Activated CD4-positive, CD25-positive, alpha-beta regulatory T cell treated with anti-CD3 and anti-CD28 coated beads, Interleukin-2, amount 50 U/mL, for 72 hours (primary cell): ENCODE data around the gene RNF31.
"Not testable (repeated sequence)": the region's sequence is repeated elsewhere in the genome, so short reads cannot be mapped to it uniquely, and the experiment has no call there.

Source experiments
- DNase-seq: peaks from one replicate; pipeline ENCODE4 v3.0.0; 2021

RNF31 gene

GRCh38 chr14:24184104-24184970, 37.0 kb downstream of the RNF31 start:
- DNase-seq = no peak

DNA sequence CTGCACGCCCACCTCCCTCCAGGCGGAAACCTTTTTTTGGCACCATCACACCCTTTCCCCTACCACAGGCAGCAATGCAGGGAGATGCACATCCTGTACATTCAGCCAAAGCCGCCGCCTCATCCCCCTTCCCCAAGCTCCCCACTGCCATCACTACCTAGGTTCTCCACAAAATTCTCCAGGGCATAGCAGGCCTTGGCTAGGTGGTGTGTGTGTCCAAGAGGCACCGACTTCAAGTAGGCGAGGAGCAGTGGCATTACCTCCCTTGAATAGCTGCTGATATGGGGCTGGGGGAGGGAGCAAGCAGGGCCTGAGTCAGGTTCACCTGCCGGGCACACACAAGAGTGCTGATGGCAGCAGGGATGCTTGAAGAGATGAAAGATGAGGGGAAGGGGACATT, 37.7 kb downstream of the RNF31 start:
- no peak for DNase-seq

- no peak for DNase-seq
Measured at GRCh38 chr14:24185741-24186140, 38.4 kb downstream of the RNF31 start.

DNA sequence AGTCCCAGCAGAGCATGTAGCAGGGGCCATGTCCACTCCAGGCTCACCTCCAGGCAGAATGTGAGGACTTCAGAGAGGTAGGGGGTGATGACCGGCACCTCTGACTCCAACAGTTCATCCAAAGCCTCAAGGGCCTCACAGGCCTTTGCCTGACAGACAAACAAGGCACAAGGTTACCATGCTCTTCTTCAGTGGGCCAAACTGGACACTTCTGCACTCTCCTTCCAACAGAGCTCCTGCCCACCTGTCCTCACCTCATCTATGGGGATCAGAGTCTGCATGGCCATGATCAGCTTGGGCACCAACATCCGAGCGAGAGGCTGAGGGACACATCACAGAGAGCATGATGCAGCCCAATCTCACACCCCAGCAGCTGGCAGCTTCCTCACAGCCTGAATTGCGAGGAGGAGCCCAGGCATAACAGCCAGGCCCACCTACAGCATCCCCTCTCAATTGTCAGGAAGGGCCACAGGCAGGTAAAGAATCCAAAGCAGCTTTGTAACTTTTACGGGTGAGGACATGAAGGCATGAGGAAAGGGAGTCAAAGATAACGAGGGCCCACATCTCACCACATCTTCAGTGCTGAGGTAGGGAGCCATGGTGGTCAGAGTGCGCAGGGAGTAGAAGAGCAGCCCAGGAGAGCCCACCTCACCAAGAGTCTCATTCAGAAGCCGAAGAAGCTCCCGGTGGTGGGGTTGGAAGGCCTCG, 39.7 kb downstream of the RNF31 start:
- DNase-seq = no peak

DNA sequence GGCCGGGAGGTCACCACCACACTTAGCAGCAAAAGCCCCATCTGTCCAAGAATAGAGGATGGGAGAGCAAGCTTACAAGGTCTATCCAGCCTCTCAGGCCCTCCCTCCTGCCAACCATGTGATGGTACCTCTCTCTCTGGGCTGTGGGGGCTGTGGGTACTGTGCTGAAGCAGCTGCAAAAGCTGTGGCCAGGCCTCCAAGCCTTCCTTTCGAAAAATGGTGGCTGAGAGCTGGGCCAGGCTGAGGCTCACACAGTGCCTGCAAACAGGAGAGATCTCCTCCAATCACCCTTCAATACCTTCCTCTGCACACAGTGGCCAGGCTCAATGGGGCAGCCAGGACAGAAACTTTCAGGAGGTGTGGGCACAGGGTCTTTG, 40.2 kb downstream of the RNF31 start:
- no peak for DNase-seq

DNA sequence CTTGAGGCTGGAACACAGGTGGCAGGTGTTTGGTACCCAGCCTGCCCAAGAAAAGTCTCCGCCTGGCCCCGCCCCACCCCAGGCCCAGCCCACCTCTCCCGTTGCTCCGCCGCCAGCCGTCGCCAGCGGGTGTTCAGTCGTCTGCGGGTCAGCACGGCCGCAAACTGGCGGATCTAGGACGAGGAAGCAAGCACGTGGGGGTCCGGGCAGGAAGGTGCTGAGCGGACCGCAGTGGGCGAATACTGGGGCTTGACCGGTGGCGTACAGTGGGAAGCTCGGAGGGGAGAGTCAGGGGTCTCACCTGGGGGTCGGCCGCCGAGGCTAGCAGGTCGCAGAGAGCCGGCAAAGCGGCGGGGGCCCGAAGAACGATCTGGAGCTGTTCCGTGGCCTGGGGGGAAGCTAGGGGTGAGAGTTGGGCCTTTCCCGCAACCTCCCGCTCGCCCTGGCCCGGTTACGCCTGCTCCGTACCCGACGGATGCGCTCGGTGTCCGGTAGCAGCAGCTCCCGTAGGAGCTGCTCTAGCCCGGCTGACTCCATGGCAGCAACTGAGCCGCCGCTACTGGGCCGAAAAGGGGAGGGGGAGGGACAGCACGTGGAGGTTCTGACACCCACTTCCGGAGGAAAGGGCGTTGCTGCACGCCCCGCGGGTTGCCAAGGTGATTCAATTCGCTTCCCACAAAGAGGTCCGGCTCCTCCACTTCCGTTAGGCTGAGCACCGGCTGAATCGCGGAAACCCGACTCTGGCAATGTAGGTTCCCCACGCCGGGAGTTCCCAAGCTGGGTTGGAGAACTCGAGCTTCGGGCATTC, 41.2 kb downstream of the RNF31 start, which contains the start of gene IPO4:
IPO4 (minus strand) TSS at position 566 of the 808 bp plus-strand sequence; CDS start at position 537, 29 bp downstream.
- peak; percentile 87 for DNase-seq

- no peak for DNase-seq
Measured at GRCh38 chr14:24189059-24189375, 41.7 kb downstream of the RNF31 start.

- no peak for DNase-seq
Measured at GRCh38 chr14:24189460-24189859, 42.2 kb downstream of the RNF31 start.

GRCh38 chr14:24190416-24190815, 43.1 kb downstream of the RNF31 start:
- DNase-seq = no peak

GRCh38 chr14:24192933-24193332, 45.6 kb downstream of the RNF31 start:
- DNase-seq = no peak

DNA sequence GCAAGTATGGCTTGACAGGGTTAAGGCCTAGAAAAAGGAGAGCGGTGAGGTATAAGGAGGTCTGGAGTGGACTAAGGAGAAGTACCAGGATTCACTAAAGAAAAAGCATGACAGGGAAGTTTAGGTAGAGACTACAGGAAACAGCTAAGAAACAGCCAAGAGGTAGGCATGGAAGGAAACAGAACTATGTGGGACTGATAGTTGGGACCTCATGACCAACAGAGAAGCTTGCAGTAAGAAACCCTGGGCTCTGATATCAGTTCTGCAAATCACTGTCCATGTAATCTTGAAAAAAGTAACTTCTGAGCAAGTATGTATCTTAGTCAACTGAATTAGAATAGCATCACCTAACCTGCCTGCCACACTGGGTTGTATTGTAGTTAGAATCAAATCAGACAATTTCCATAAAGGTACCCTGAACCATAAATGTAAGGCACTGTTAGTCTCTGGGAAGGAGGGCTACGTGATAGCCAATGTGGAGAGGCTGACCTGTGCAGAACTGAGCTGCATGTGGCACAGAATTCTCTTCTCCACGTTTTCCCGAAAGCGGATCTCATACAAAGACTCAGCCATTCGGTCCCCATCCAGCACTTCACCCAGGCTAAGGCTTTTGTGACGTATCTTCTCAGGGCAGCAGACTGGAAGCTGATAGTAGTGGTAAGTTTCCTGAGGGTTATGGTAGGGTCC, 47.0 kb downstream of the RNF31 start:
- DNase-seq = no peak

GRCh38 chr14:24194873-24195185, 47.5 kb downstream of the RNF31 start:
- no peak for DNase-seq

GRCh38 chr14:24195186-24196070, 48.1 kb downstream of the RNF31 start, which contains the start of gene TM9SF1:
TM9SF1 (minus strand) TSS chr14:24195441; CDS start chr14:24195019, 422 bp downstream.
- peak; percentile 85 for DNase-seq

DNA sequence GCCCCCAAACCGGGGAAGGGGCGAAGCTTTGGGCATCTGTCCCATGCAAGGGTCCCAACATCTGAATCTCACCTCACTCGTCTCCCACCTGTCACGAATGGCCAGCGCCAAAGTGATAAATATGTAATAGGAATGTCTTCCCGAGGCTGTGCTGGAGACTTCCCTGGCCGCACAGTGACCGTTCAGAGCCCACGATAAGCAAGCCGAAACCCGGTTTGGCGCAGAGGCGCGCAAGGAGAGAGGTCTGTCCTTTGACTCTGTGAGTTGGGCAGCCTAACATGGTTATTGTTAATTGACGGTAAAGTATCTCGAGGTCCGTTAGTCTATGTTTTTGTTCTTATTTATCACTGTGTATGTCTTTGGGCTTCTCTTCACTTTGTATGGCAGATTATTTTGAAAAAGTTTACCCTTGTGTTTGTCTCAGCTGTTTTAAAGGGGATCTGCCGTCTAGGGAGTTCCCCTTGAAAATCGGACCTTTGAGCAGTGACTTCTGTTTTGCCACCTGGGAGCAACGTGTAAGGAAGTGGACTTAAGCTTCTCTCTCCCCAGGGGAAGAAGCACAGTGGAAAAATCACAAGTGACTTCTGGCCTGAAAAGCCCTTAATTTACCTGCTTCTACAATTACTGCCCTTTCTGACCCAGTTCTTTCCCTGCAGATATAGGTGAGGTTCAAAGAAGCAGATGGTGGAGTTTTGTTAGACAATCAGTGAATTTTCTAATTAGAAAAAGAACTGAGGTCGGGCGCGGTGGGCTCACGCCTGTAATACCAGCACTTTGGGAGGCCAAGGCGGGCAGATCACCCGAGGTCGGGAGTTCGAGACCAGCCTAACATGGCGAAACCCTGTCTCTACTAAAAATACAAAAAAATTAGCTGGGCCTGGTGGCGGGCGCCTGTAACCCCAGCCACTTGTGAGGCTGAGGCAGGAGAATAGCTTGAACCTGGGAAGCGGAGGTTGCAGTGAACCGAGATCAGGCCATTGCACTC, 49.1 kb downstream of the RNF31 start:
- no peak for DNase-seq

DNA sequence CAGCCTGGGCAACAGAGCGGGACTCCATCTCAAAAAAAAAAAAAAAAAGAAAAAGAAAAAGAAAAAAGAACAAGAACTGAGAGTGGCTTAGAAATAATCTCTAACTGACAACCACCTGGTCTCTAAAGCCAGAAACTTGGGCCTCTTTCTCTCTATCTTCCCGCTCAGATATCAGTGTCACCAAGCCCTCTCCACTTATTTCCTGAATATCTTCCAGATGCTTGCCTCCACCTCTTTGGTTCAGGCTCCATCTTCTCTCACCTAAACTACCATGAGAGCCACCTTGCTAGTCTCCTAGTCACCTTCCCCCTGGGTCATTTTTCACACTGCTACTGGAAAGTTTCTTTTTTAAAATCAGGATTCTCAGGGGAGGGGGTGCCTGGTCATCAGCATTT, 49.8 kb downstream of the RNF31 start:
- DNase-seq = no peak

DNA sequence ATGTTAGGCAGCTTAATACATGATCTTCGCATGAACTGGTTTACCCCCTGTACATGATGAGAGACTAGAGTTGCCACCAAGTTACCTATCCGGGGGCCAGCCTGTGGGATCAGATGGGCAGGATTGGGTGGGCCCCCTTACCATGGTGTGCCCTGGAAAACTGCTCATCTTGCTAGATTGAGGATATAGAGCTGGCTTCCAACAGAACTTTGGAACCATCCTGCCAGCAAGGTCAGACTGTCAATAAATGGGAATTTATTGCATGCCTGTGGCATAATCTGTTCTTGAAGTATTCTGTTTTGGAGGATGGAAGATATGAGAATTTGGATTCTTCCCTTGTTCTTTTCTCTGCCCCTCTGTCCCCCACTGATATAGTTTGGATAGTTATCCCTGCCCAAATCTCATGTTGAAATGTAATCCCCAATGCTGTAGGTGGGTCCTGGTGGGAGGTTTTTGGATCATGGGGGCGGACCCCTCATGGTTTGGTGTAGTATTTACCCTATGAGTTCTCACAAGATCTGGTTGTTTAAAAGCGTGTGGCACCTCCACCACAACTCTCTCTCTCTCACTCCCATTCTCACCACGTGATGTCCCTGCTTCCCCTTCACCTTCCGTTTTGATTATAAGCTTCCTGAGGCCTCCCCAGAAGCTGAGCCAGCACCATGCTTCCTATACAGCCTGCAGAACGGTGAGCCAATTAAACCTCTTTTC, 51.7 kb downstream of the RNF31 start:
- DNase-seq = peak; percentile 9

DNA sequence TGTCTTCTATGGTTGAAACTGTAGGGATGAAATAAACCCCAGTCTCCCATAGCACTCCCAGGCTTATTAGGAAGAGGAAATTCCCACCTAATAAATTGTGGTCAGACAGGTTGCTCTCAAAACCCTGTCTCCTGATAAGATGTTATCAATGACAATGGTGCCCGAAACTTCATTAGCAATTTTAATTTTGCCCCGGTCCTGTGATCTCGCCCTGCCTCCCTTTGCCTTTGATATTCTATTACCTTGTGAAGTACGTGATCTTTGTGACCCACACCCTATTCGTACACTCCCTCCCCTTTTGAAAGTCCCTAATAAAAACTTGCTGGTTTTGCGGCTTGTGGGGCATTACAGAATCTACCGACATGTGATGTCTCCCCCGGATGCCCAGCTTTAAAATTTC, 55.2 kb downstream of the RNF31 start:
- not testable (repeated sequence) for DNase-seq

DNA sequence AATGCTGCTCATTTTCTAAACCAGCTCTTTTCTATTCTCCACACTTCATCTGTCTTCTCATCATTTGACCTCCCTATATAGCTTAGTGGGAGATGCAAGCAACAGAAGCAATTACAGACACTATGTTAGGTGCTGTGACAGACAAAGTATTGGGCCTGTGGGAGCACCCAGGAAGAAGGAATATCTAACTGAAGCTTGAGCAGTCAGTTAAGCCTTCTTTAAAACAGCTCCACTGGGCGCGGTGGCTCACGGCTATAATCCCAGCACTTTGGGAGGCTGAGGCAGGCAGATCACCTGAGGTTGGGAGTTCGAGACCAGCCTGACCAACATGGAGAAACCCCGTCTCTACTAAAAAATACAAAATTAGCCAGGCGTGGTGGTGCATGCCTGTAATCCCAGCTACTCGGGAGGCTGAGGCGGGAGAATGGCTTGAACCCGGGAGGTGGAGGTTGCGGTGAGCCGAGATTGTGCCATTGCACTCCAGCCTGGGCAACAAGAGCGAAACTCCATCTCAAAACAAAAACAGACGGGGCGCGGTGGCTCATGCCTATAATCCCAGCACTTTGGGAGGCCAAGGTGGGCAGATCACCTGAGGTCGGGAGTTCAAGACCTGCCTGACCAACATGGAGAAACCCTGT, 56.1 kb downstream of the RNF31 start:
- DNase-seq = not testable (repeated sequence)
